GM18502 (cell line): ENCODE results near the gene RNASE9.
"Not testable (repeated sequence)": the region's sequence is repeated elsewhere in the genome, so short reads cannot be mapped to it uniquely, and the experiment has no call there.

Source experiments
- ATAC-seq: cut with Tn5 transposase; IDR thresholded peaks from one replicate; pipeline ENCODE4 v1.9.1; 2021; ENCODE audit warnings: mild to moderate bottlenecking; ENCODE audit not compliant: unreplicated experiment, poor library complexity

Gene RNASE9

DNA sequence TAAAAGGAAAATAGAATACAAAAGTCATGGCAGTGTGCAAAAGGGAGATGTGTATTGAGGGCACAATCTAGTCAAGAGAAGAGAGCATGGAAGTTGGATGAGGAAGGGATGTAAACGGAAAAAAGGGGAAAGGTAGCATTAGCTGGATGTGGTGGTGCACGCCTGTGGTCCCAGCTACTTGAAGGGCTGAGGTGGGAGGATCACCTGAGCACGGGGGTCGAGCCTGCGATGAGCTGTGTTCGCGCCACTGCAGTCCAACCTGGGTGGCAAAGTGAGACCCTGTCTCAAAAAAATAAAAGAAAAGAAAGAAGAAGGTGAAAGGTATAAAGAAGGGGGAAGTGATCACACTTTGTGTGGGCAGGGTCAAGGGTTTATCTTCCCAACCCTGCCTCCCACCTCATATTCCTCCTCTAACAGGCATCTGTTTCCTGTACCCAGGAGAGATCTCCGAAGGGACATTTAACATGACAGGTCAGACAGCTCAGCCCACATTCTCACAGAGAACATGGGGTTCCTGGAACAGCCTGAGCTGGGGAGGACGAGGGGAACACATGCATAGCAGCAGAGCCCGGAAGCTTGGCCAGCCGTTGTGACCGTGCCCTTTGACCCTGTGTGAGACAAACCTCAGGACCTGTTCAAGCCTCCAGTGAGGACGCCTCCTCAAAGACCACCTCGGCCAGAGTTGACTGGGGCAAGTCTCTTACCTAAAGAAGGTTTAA lies 18.1 kb upstream of the RNASE9 start:
- ATAC-seq = no peak

DNA sequence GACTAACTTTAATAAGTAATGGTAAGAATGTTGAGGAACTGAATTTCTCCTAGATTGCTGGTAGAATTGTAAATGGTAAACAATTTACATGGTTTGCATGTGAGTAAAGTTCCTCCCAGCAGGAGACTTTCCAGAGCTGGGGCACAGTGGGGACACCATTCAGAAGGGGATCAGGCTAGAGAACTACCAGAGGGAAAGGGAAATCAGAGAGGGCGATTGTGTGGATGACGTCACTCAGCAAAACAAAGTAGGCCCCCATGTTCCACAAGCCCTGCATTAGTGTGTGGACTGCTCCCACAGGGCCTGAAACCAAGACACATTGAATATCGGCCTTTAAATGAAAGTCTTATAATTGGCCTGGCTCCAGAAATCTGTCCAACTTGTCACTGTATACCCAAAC lies 17.5 kb upstream of the RNASE9 start:
- no peak for ATAC-seq

DNA sequence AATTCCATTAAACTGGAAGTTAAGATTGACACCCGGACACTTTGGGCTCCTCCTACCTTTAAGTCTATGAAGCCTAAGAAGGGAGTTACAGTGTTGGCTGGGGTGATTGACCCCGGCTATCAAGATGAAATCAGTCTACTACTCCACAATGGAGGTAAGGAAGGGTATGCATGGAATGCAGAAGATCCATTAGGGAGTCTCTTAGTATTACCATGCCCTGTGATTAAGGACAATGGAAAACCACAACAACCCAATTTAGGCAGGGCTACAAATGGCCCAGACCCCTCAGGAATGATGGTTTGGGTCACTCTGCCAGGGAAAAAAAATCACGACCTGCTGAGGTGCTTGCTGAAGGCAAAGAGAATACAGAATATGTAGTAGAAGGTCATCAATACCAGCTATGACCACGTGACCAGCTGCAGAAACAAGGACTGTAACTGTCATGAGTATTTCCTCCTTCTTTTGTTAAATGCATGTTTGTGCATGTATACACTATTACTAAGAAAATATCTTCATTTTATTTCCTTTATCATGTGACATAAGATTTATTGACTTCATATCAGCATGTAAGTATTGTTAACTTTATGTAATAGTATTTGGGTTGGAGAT lies 11.6 kb upstream of the RNASE9 start:
- ATAC-seq = not testable (repeated sequence)

DNA sequence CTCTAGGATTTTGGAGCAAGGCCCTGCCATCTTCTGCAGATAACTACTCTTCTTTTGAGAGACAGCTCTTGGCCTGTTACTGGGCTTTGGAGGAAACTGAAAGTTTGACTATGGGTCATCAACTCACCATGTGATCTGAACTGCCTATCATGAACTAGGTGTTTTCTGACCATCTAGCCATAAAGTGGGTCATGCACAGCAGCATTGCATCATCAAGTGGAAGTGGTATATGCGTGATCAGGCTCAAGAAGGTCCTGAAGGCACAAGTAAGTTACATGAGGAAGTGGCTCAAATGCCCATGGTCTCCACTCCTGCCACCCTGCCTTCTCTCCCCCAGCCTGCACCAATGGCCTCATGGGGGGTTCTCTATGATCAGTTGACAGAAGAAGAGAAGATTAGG lies 9.9 kb upstream of the RNASE9 start:
- ATAC-seq = not testable (repeated sequence)

DNA sequence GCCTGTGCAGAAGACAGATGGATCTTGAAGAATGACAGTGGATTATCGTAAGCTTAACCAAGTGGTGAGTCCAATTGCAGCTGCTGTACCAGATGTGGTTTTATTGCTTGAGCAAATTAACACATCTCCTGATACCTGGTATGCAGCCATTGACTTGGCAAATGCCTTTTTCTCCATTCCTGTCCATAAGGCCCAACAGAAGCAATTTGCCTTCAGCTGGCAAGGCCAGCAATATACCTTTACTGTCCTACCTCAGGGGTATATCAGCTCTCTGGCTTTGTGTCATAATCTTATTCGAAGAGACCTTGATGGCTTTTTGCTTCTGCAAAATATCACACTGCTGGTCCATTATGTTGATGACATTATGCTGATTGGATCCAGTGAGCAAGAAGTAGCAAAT lies 9.0 kb upstream of the RNASE9 start:
- not testable (repeated sequence) for ATAC-seq

DNA sequence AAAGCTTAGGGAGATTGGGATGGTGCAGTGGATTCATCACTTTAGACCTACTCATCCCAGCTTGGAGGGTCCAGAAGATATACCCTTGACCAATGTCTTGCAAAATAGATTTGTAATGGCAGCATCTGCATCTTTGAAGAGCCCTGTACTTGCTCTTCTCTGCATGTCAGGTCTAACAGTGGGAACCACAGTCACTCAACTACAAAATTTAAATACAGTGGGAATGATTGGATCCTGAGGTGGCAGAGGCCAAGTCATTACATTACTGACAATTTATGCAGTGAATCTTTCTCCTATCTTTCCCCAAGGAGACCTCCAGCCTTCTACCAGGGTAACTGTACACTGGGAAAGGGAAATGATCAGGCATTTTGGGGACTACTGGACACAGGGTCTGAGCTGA lies 8.2 kb upstream of the RNASE9 start:
- no peak for ATAC-seq

DNA sequence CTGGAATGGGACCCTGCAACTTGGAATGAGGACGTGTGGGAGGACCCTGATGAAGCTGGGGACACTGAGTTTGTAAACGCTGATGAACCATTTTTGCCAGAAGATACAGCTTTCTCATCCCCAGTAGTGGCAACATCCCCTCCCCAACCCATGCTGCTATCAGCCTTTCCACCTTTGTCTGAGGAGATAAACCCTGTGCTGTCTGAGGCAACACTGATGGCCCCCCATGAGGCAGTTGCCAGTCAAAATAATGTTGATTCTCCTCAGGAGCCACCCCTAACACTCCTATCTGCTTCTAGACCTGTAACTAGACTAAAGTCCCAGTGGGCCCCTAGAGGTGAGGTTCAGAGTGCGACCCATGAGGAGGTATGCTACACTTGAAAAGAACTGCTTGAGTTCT lies 7.5 kb upstream of the RNASE9 start:
- ATAC-seq = no peak

DNA sequence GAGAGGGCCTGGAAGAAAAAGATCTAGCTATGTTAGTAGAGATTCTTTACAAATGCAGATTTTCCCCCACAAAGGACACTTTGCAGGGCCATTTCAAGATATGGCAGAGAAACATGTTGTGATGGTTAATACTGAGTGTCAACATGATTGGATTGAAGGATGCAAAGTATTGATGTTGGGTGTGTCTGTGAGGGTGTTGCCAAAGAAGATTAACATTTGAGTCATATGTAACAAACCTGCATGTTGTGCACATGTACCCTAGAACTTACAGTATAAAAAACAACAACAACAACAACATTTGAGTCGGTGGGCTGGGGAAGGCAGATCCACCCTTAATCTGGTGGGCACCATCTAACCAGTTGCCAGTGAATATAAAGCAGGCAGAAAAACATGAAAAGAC lies 6.4 kb upstream of the RNASE9 start:
- ATAC-seq = not testable (repeated sequence)

DNA sequence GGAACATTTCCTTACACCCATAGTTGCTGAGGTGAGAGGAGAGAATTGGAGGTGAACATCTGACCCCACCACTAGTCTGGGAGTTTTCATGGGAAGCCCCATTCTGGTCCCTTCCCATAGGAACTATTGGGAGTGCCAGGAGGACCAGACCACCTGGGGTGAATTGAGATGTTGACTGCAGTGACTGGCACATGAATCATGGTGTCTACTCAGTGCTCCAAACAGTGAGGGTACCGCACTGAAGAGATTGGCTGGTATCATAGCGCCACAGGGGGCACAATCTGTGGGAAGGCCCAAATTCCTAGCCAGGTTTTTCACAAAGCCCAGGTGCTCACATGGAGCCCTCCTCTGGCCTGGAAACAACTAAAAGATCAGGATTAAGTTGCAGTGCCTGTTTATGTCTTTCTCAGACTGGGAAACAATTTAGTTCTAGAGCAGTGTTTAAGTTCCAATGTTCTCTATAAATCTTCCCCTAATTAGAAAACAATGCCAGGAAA lies 3.7 kb upstream of the RNASE9 start:
- no peak for ATAC-seq

DNA sequence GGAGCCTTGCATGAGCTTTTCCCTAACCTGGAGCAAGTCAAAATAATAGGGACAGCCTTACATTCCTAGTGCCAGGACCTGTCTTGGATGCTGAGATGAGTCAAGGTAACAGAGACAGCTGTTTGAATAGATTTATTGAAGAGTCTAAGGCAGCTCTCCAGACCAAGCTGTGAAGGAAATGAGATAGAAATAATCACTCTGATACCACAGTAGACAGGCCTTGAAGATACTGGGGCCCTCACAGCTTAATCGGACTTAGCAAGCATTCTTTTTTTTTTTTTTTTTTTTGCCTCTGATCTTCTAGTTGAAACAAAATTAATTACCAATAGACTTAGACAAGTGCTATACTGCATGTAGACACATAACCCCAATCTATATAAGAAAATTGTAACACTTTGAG lies 3.1 kb upstream of the RNASE9 start:
- no peak for ATAC-seq

DNA sequence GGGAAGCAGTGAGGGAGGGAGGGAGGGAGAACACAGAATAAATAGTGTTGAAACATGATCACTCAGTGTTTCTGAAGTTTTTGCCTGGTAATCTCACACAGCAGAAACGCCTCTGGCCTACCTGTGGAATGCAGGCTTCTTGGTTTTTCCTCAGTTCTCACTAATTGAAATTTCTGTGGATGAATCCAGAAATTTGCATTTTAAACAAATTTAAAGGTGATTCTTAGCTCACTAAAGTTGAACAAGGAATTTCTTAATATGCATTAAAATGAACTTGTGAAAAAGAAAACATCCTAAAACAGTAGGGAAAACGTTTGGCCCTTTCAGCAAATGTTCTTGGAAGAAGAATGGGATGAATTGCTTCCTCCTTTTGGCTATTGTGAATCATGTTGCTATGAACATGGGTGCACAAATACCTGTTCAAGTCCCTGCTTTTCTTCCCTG lies 1.4 kb downstream of the RNASE9 start:
- no peak for ATAC-seq

DNA sequence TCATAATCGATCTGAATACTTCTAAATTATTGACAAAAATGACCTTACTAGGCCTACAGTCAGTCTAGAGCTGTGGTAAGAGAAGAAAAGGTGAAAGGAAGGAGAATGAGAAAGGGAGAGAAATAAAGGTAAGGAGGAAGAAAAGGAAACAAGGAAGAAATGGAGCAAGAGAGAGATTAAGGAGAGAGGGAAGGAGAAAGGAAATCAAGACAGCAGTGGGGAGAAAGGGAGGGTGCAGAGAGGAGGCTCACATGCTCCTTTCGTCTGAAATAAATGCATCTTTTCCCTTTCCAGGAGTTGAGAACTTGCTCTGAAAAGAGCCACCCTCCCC lies 3.7 kb downstream of the RNASE9 start:
- ATAC-seq = no peak

DNA sequence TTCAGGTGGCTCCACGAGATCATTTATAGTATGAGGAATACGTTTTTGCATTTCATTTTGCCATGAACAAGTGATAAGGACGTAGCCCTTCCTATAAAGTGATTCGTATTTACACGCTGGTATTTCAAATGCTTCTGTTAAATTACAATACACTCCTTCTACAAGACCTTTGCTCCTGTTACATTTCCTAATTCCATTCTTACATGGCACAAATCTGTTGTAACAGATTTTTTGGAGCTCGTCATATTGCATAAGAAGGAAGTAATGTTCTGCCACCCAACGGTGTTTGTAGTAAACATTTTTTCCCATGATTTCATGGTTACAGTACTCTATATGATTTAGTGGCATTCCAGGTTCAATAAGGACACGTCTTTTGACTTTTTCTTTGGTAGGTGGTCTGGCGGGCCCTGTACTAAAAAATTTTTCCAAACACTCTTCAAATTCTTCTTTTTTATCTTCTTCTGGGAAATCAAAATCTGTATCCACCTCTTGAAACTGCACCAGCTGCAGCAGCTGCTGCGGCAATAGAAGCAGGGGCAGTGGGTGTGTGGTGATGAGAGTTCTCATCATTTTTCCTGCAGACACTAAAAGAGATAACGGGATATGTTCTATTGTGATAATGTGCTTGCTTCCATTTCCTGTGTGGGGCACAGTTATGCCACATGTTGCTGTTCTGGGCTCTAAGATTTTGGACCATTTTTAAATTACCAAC lies 4.2 kb downstream of the RNASE9 start:
- no peak for ATAC-seq

DNA sequence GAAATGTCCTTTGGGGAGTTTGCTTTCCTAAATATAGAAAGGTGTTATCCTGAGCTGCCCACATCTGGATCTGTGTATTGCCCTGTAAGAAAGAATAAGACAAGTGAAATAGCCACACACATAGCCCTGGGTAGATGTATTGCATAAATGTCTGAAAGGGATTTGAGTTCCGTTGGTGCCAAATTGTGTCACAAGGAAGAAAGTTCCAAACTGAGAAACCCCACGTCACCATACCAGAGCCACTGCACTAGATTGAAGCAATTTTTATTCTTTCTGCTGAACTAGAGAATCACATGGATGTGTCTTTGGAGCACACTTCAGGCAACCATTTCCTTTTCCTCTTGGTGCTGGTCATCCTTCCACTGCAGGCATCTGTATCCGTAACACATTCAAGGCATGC lies 5.0 kb downstream of the RNASE9 start:
- ATAC-seq = no peak

DNA sequence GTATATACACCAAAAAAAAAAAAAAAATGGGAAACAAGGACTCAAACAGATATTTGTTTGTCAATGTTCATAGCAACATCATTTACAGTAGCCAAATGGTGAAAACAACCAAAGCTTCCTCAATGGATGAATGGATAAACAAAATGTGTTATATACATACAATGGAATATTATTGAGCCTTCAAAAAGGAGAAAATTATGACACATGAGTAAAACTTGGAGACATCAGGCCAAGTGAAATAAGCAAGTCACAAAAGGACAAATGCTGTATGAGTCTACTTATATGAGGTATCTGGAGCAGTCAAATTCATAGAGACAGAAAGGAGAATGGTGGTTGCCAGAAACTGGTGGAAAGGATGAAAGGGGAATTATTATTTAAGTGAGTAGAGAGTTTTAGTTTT lies 7.8 kb downstream of the RNASE9 start:
- no peak for ATAC-seq

DNA sequence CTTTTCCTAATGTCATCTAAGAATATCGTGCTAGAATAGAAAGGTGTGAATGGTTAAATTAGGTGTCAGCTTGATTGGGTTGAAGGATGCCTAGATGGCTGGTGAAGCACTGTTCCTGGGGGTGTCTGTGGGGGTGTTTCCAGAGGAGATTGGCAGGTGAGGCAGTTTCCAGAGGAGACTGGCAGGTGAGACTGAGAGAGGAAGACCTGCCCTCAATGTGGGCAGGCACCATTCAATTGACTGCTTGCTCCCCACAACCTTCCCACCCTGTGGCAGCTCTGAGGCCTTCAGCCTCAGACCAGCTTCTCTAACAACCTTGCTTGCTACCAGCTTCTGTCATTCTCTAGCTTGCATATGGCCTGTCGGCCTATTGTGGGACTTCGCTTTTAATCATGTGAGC lies 9.2 kb downstream of the RNASE9 start:
- ATAC-seq = no peak

DNA sequence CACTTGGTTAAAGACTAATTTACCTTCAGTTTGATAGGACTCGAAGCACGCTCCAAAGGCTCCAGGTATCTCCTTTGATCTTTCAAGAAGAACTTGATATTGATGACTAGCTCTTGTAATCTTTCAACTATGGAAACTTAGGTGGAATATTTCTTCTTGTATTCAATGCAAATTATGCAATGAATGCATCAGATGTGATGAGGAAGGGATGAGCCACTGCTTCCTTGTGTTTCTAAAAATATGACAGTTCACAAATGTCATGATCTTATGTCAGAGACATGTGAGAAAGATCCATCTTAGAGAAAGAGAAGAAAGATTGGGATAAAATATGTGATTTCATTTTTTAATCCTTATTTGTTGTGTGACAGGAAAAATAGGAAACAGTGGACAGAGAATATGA lies 9.9 kb downstream of the RNASE9 start:
- no peak for ATAC-seq

DNA sequence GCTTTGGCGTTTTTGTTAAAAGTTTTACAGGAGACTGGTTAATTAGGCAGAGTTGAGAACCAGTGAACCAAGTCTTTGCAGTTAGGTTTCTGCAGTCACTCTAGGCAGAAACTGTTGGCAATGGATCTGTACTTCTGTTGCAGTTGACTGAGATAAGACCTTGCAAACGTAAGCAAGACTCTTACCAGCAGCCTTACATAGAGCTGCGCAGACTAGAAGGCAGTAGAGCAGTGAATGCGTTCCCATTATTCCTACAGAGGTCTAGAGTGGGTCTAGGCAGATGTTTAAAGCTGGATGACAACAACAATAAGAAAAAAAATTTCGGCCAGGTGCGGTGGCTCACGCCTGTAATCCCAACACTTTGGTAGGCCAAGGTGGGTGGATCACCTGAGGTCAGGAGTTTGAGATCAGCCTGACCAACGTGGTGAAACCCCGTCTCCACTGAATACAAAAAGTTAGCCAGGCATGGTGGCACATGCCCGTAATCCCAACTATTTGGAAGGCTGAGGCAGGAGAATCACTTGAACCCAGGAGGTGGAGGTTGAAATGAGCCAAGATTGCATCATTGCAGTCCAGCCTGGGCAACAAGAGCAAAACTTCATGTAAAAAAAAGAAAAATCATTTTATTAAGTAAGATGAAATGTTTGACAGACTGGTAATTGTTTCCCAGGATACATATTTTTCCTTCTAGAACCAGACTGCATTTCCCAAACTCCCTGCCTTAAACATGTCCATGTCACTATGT lies 12.3 kb downstream of the RNASE9 start:
- no peak for ATAC-seq

DNA sequence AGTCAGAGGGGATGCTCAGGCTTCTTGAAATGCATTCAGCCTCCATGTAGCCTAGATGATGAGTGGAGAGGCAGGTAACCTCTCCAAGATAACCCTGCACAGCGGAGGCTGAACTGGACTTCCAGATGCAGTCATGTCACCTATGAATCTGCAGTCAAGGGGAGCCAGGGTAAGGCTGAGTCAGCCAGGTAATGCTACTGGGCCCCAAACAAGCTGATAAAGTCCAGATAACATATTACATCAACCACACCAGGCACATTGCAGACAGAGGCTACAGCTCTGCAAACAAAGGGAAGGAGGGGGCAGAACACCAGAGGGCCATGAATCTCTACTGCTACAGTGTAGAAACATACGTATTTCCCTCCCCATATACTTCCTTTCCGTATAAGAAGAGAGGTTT lies 14.0 kb downstream of the RNASE9 start:
- ATAC-seq = no peak

DNA sequence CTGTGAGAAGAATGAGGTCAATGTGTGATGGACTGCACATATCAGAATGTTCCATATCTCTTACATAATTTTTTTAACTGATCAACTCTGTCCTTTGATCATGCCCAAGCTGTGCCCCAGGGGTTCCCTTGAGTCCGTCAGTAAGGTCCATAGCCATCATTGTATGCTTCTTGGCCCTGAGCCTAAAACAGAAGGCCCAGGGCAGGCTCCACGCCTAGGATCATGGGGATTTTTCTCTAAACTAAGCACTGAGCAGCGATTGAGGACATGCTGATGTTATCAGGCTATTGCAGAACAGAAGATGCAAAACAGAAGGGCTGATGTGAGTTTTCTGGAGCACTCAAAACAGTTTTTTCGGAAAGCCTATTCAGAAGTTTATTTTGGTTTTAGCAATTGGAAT lies 20.9 kb downstream of the RNASE9 start:
- no peak for ATAC-seq
